GM12801 (cell line): ENCODE measurements around the gene ANKRD13C.

Experiments used
- TF ChIP-seq, protein P1 (sequence below): IDR thresholded peaks from one replicate; pipeline ENCODE4 v1.5.1; 2011; ENCODE audit warnings: control low read depth; ENCODE audit not compliant: insufficient read length; ENCODE audit errors: extremely low read depth

ANKRD13C gene

GRCh38 chr1:70324683-70325082, 29.8 kb downstream of the ANKRD13C start:
- TF ChIP-seq, protein P1, sequence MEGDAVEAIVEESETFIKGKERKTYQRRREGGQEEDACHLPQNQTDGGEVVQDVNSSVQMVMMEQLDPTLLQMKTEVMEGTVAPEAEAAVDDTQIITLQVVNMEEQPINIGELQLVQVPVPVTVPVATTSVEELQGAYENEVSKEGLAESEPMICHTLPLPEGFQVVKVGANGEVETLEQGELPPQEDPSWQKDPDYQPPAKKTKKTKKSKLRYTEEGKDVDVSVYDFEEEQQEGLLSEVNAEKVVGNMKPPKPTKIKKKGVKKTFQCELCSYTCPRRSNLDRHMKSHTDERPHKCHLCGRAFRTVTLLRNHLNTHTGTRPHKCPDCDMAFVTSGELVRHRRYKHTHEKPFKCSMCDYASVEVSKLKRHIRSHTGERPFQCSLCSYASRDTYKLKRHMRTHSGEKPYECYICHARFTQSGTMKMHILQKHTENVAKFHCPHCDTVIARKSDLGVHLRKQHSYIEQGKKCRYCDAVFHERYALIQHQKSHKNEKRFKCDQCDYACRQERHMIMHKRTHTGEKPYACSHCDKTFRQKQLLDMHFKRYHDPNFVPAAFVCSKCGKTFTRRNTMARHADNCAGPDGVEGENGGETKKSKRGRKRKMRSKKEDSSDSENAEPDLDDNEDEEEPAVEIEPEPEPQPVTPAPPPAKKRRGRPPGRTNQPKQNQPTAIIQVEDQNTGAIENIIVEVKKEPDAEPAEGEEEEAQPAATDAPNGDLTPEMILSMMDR, result no peak

- TF ChIP-seq, protein P1, result no peak
Measured at GRCh38 chr1:70319750-70320149, 34.8 kb downstream of the ANKRD13C start.

DNA sequence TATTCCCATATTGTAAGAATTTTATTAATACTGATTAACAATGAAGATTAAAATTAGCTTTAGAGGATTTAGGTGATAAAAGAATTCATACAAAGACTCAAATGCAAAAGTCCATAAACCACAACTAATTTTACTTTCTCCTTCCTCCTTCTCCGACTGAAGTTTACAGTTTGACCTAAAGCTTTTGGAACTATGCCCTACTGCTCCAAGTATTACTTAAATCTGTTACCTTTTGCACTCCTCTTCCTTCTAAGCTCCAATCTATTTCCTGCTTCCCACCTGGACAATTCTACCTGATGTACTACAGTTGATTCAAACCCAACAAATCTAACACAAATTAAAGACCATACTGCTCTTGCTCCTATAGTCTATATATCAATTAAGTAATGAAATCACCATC, 36.3 kb downstream of the ANKRD13C start:
- TF ChIP-seq, protein P1, result no peak

GRCh38 chr1:70317087-70317486, 37.4 kb downstream of the ANKRD13C start:
- TF ChIP-seq, protein P1, result no peak

- TF ChIP-seq, protein P1, result no peak
Measured at GRCh38 chr1:70315782-70316181, 38.7 kb downstream of the ANKRD13C start.

GRCh38 chr1:70314706-70315304, 39.7 kb downstream of the ANKRD13C start:
- TF ChIP-seq, protein P1, result no peak

DNA sequence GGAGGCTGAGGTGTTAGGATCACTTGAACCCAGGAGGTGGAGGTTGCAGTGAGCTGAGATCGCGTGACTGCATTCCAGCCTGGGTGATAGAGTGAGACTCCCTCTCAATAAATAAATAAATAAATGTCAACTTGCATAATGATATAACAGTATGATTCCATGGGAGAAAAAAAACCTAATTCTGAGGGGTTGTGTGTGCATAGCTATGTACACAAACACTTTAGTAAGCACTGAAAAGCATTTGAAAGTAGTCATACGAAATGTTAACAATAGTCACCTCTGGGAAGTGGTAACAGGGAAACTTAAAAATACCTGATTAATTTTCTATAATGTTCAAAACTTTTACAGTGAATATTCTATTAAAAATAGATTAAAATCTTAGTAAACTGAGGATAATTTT, 43.2 kb downstream of the ANKRD13C start:
- TF ChIP-seq, protein P1, result no peak
